OCI-LY7 (cell line): ENCODE measurements around the gene TMEM164.

Source experiments
- CTCF ChIP-seq: fragments of 200-600 bp; sonication (generic); conservative IDR thresholded peaks from 2 replicates; pipeline ENCODE4 v1.5.1; 2014; ENCODE audit warnings: mild to moderate bottlenecking, antibody characterized with exemption, low read length, moderate library complexity, mixed read lengths
- EZH2phosphoT487 ChIP-seq: fragments of 200-600 bp; sonication (generic); IDR thresholded peaks from 2 replicates; pipeline ENCODE4 v1.6.1; 2018; ENCODE audit warnings: low read depth, borderline replicate concordance, mild to moderate bottlenecking, mixed run types, antibody characterized with exemption, low read length, moderate library complexity, mixed read lengths

DNA sequence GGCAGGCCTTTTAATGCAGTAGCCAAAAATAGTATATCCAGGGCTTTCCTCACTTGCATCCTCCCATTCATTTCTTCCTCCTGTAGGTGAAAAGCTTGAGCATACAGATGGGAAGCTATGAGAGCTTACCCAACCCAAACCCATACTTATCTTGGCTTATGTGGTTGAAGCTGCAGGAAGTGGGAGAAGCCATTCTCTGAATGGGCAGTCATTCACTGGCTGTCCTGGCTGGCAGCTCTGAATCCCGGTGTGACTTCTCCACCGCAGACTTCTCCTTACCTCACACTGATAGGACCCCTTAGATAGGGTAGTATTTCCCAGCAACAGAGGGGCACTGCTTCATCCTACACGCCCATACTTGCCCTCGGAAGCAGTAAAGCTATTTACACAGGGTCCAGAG is 189.6 kb downstream of the TMEM164 start:
- no peak for TF ChIP-seq CTCF
- no peak for TF ChIP-seq EZH2phosphoT487
